ENCODE data around the gene MCHR1. TPM values are rescaled to one million over a fixed set of nuclear protein-coding genes. Genes with fewer than 3 reads are reported as not detected.

The MCHR1 gene
- total RNA-seq, 1 experiment from 2014 or later, result not detected

- H3K27me3 Mint-ChIP-seq (ENCODE audit: insufficient read depth, unreplicated experiment), result no peaks in the 10 kb centered on the region
- H3K4me1 Mint-ChIP-seq (ENCODE audit: insufficient read depth, unreplicated experiment), result no peaks in the 10 kb centered on the region
- no TSS peak for BruUV-seq (replicated peaks)
- intact Hi-C loops (cut with micrococcal nuclease), result no loop called here
- peaks cover 6% of the 10 kb centered on the region for H3K36me3 Mint-ChIP-seq (ENCODE audit: insufficient read depth, unreplicated experiment)
- ChIA-PET CTCF (interaction anchor here (0.5 to 1.0 kb wide), 2 partner anchors 96 to 251 kb away, joined by 3 to 4 read pairs; no protein-coding TSS in a partner anchor), POLR2A (interaction anchor here (0.9 to 2.2 kb wide), 2 partner anchors 10 to 127 kb away, joined by 3 to 4 read pairs; no protein-coding TSS in a partner anchor)
- no peak overlapping the region for H3K4me3 Mint-ChIP-seq (ENCODE audit: unreplicated experiment)
- H3K9me3 Mint-ChIP-seq (ENCODE audit: unreplicated experiment), result no peaks in the 10 kb centered on the region
- TF ChIP-seq CTCF (IDR thresholded peaks at IDR 0.05; ENCODE audit: unreplicated experiment), result no peak
- DNase-seq (ENCODE audit: unreplicated experiment), result no peak
- H3K27ac Mint-ChIP-seq (ENCODE audit: low read depth, unreplicated experiment), result no peak overlapping the region
These were observed 17.6 kb upstream of the MCHR1 start for GRCh38 chr22:40661671-40662070.

- ChIA-PET CTCF (interaction anchor here (1.4 kb wide), 1 partner anchor 18 kb away, joined by 6 read pairs; no protein-coding TSS in a partner anchor), POLR2A (interaction anchor here (0.7 kb wide), 1 partner anchor 16 kb away, joined by 3 read pairs; no protein-coding TSS in a partner anchor)
- no TSS peak for BruUV-seq (replicated peaks)
- no peaks in the 10 kb centered on the region for H3K9me3 Mint-ChIP-seq (ENCODE audit: unreplicated experiment)
- peaks cover 4% of the 10 kb centered on the region for H3K36me3 Mint-ChIP-seq (ENCODE audit: insufficient read depth, unreplicated experiment)
- H3K4me3 Mint-ChIP-seq (ENCODE audit: unreplicated experiment), result no peak overlapping the region
- no peak overlapping the region for H3K27ac Mint-ChIP-seq (ENCODE audit: low read depth, unreplicated experiment)
- TF ChIP-seq CTCF (IDR thresholded peaks at IDR 0.05; ENCODE audit: unreplicated experiment), result no peak
- H3K27me3 Mint-ChIP-seq (ENCODE audit: insufficient read depth, unreplicated experiment), result no peaks in the 10 kb centered on the region
- peaks cover 20% of the 10 kb centered on the region for H3K4me1 Mint-ChIP-seq (ENCODE audit: insufficient read depth, unreplicated experiment)
- intact Hi-C loops (cut with micrococcal nuclease), result no loop called here
- DNase-seq (ENCODE audit: unreplicated experiment), result no peak
These were observed 14.0 kb upstream of the MCHR1 start for GRCh38 chr22:40665312-40665711.

GRCh38 chr22:40666151-40666848, 13.0 kb upstream of the MCHR1 start:
- Mint-ChIP-seq H3K9me3 (ENCODE audit: unreplicated experiment) (no peaks in the 10 kb centered on the region), H3K27me3 (ENCODE audit: insufficient read depth, unreplicated experiment) (no peaks in the 10 kb centered on the region), H3K4me3 (ENCODE audit: unreplicated experiment) (no peak overlapping the region), H3K27ac (ENCODE audit: low read depth, unreplicated experiment) (no peak overlapping the region), H3K4me1 (ENCODE audit: insufficient read depth, unreplicated experiment) (peaks cover 20% of the 10 kb centered on the region), H3K36me3 (ENCODE audit: insufficient read depth, unreplicated experiment) (no peaks in the 10 kb centered on the region)
- intact Hi-C loops (cut with micrococcal nuclease), result no loop called here
- POLR2A ChIA-PET, result no interaction called here
- no peak for DNase-seq (ENCODE audit: unreplicated experiment)
- TF ChIP-seq CTCF (IDR thresholded peaks at IDR 0.05; ENCODE audit: unreplicated experiment), result no peak
- CTCF ChIA-PET, result interaction anchor here (0.6 to 1.4 kb wide), 3 partner anchors 17 to 230 kb away, joined by 3 to 6 read pairs (median 3); no protein-coding TSS in a partner anchor
- no TSS peak for BruUV-seq (replicated peaks)

GRCh38 chr22:40668611-40669411, 10.5 kb upstream of the MCHR1 start:
- peaks cover 20% of the 10 kb centered on the region for H3K4me1 Mint-ChIP-seq (ENCODE audit: insufficient read depth, unreplicated experiment)
- peak; percentile 88 for DNase-seq (ENCODE audit: unreplicated experiment)
- ChIA-PET CTCF (interaction anchor here (0.9 to 1.8 kb wide), 2 partner anchors 15 to 63 kb away, joined by 4 to 9 read pairs; no protein-coding TSS in a partner anchor), POLR2A (interaction anchor here (0.9 to 1.6 kb wide), 6 partner anchors 17 to 138 kb away, joined by 3 to 11 read pairs (median 3); no protein-coding TSS in a partner anchor)
- peak overlapping the region; percentile 61 for H3K27ac Mint-ChIP-seq (ENCODE audit: low read depth, unreplicated experiment)
- no peak overlapping the region for H3K4me3 Mint-ChIP-seq (ENCODE audit: unreplicated experiment)
- no peak for TF ChIP-seq CTCF (IDR thresholded peaks at IDR 0.05; ENCODE audit: unreplicated experiment)
- intact Hi-C loops (cut with micrococcal nuclease), result no loop called here
- H3K27me3 Mint-ChIP-seq (ENCODE audit: insufficient read depth, unreplicated experiment), result no peaks in the 10 kb centered on the region
- no peaks in the 10 kb centered on the region for H3K36me3 Mint-ChIP-seq (ENCODE audit: insufficient read depth, unreplicated experiment)
- H3K9me3 Mint-ChIP-seq (ENCODE audit: unreplicated experiment), result no peaks in the 10 kb centered on the region
- BruUV-seq (replicated peaks), result no TSS peak

Measured in MCF 10A (cell line).